Stimulated activated CD4-positive, alpha-beta T cell treated with anti-CD3 and anti-CD28 coated beads, Interleukin-1b, Interleukin-23, amount 100 ng/mL, for 4 hours (primary cell): ENCODE data around the gene CSE1L.
"Not testable (repeated sequence)": the region's sequence is repeated elsewhere in the genome, so short reads cannot be mapped to it uniquely, and the experiment has no call there.

ENCODE experiments used
- DNase-seq, 2 donors: peaks; one replicate each; pipeline ENCODE4 v3.0.0-alpha.2; 2020; ENCODE audit warnings: low read depth in 2 of 2

CSE1L gene

DNA sequence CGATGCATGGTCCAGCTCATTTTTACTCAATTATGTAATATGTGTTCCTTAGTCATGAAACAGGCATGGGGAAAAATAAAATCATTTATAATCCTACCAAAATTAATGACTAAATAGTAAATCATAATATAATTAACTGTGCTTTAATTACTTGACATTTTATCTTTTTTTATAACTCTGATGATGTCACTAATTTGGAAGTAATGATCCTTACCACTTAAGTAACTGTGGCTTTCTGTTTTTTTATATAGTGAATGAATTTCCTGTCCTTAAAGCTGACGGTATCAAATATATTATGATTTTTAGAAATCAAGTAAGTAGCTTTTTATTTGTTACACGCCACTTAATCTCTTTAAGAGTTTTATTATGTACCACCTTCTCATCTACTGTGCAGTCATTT, 32.2 kb downstream of the CSE1L start:
- DNase-seq: no peak

GRCh38 chr20:49082295-49082694, 36.2 kb downstream of the CSE1L start:
- not testable (repeated sequence) for DNase-seq

DNA sequence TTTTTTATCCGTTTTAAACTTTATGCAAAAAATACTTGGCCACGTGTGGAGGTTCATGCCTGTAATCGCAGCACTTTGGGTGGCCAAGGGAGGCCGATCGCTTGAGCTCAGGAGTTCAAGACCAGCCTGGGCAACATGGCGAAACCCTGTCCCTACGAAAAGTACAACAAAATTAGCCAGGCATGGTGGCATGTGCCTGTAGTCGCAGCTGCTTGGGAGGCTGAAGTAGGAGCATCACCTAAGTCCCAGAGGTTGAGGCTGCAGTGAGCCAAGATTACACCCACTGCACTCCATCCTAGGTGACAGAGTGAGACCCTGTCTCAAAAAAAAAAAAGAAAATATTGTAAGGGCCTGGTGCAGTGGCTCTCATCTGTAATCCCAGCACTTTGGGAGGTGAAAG, 45.0 kb downstream of the CSE1L start:
- DNase-seq: no peak

DNA sequence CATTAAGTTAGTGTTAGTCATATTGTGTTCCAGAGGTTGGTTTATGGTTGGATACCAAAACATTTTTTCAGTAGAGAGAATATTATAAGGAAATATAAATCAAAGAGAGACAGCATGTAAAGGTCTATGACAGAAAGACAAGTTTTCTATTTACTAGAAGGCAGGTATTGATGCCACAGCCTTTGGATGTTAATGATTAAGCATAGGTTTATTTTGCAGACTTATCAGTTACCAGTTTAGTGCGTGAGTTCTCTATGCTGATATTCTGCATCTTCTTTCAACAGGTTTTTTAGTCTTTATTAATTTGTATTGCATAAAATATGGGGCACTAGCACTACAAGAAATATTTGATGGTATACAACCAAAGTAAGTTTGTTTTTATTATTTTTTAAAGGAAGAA, 45.6 kb downstream of the CSE1L start:
- no peak for DNase-seq

DNA sequence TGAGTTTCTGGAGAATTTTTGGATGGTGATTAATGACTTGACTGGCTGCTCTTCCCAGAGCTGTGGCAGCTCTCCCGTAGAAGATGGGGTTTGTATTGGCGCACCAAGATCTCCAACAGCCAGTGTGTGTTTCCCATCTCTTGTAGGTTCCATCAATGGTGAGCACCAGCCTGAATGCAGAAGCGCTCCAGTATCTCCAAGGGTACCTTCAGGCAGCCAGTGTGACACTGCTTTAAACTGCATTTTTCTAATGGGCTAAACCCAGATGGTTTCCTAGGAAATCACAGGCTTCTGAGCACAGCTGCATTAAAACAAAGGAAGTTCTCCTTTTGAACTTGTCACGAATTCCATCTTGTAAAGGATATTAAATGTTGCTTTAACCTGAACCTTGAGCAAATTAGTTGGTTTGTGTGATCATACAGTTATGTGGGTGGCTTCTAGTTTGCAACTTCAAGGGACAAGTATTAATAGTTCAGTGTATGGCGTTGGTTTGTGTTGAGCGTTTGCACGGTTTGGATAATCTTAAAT, 50.2 kb downstream of the CSE1L start:
- DNase-seq: no peak

- DNase-seq: no peak
These were observed 51.0 kb downstream of the CSE1L start for GRCh38 chr20:49097159-49097558.

DNA sequence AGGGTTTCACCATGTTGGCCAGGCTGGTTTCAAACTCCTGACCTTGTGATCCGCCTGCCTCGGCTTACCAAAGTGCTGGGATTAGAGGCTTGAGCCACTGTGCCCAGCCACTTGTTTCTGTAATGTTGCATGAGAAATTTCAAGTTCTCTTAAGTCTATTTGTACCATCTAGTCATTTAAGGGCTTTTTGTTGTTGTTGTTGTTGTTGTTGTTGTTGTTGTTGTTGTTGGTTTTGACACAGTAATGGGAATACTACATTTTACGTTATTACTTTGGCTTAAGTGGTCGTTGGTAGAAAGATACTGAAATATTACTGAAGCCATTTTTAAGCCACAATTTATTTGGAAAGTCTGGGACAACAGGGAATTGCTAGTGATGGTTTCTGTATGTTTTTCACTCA, 52.0 kb downstream of the CSE1L start:
- DNase-seq: no peak

DNA sequence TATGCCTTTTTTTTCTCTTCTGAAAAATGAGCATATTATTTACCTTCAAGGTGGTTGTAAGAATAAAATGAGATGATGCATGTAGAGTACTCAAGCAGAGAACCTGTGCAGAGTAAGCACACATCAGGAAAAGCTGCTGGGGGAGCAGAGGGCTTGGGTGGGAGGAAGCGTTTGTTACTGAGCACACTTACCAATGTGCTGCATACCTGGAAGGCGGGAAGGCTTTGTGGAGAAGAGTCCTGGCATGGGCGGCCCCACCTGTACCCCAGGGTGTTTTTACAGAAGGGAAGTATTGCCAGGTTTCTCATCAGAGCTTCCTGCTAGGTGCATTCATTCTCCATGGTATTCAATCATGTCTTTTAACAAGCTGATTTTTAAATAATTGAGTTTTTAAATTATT, 52.9 kb downstream of the CSE1L start:
- no peak for DNase-seq

DNA sequence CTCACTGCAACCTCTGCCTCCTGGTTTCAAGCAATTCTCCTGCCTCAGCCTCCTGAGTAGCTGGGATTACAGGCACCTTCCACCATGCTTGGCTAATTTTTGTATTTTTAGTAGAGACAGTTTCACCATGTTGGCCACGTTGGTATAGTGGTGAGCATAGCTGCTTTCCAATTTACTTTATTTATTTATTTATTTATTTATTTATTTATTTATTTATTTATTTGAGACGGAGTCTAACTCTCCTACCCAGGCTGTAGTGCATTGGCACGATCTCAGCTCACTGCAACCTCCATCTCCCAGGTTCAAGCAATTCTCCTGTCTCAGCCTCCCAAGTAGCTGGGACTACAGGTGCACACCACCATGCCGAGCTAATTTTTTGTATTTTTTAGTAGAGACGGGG, 54.2 kb downstream of the CSE1L start:
- DNase-seq: not testable (repeated sequence)

DNA sequence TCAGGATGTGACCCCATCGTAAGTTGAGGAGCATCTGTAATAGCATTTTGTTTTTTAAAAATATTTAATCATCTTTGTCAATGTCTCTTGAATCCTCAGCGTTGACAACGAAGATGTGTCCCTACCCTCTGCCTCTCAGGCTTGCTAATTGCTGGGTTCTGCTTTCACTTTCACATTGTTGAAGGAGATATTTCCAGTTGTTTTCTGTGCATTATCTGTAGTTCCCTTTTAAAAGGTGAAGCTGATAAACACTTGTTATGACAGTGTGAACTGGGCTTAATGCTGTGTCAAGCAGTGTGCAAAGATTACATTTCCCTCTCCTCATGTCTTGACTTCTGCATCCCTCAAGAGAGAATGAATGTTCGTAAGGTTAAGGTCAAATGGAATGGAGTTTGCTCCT, 54.9 kb downstream of the CSE1L start:
- no peak for DNase-seq

- DNase-seq: no peak
These were observed 56.9 kb downstream of the CSE1L start for GRCh38 chr20:49103019-49103418.

- no peak for DNase-seq
These were observed 57.7 kb downstream of the CSE1L start for GRCh38 chr20:49103647-49104364.

DNA sequence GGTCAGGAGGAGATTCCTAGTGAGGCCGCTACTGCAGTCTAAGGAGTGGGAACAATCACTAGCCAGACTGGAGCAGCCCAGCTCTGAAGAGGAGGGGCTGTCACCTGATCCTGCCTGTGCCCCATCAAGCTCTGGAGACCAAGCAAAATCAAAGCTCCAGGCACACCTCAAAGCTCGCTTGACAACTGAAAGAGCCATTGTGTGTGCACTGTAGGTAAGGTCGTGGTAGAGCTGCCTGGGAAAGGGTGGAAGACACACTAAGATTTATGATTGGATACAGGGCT, 58.2 kb downstream of the CSE1L start:
- no peak for DNase-seq

DNA sequence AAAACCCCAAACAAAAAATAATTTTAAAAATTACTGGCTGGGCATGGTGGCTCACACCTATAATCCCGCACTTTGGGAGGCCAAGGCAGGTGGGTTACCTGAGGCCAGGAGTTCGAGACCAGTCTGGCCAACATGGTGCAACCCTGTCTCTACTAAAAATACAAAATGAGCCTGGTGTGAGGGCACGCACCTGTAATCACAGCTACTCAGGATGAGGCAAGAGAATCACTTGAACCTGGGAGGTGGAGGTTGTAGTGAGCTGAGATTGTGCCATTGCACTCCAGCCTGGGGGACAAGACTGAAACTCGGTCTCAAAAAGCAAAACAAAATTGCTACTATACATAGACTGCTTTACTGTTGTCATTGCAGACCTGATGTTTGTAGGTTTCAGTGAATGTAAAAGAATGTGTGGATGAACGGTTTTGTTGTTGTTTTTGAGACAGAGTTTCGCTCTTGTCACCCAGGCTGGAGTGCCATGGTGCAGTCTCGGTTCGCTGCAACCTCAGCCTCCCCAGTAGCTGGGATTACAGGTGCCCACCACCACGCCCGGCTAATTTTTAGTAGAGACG, 59.0 kb downstream of the CSE1L start:
- DNase-seq: not testable (repeated sequence)

- DNase-seq: no peak
These were observed 60.2 kb downstream of the CSE1L start for GRCh38 chr20:49106328-49106727.

DNA sequence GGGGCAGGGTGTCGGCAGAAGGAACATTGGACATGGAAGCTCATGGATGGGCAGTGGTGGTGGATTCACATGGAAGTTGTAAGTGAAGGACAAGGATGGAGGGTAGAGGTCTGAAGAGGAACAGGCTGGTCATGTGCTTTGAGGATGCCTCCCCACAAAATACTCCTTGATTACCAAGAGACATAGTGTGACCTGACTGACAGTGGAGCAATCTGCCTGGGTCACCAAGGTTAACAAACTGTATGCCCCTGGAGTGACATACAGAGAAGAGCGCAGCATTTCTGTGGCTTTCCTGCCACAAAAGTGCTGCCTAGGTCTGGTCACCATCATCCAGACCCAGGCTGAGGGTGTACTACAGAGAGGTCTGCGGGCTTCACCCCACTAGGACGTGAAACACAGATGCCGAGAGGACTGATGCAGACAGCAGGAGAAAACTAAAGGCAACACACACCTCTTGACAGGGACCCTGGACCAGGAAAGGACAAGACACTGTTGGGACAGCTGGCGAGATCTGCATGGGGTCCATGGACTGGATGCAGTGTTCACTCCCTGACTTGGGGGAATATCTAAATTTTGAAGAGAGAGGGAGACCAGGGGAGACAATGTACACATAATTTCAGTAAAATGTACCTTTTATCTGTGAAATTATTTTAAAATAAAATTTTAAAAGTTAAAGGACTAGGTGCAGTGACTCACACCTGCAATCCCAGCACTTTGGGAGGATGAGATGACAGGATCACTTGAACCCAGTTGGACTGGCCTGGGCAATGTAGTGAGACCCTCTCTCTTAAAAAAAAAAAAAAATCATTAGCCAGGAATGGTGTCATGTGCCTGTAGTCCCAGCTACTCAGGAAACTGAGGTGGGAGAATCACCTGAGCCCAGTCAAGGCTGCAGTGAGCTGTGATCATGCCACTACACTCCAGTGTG, 64.9 kb downstream of the CSE1L start:
- no peak for DNase-seq

- DNase-seq: no peak
These were observed 66.6 kb downstream of the CSE1L start for GRCh38 chr20:49112596-49113274.

GRCh38 chr20:49115564-49115963, 69.5 kb downstream of the CSE1L start:
- no peak for DNase-seq

- no peak for DNase-seq
These were observed 72.2 kb downstream of the CSE1L start for GRCh38 chr20:49118307-49118706.

DNA sequence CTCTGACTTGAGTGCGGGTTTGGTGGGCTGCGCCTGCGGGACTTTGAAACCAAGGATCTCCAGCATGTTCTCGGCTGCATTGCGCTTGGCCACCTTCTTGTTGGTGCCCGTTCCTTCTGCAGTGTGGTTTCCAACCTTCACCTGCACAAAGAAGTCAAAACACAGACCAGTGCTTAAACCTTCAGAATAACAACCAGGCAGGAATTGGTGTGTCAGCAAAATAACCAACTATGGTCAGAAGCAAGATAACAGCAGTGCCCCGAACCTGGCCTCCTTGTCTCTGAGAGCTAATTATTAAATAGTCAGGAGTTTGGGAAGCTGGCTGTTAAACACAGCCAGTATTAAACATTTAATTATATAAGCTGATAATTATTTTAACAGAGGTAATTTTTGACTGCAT, 73.9 kb downstream of the CSE1L start:
- no peak for DNase-seq

- no peak for DNase-seq
These were observed 76.8 kb downstream of the CSE1L start for GRCh38 chr20:49122920-49123319.

GRCh38 chr20:49123982-49124381, 77.9 kb downstream of the CSE1L start:
- no peak for DNase-seq
